Pulmonary artery endothelial cell (primary cell): ENCODE results near the gene GPR155. TPM values are rescaled to one million over a fixed set of nuclear protein-coding genes. Genes with fewer than 3 reads are reported as not detected.

Experiments
- total RNA-seq: library from RNA; depleted of rRNA; stranded (reverse); fragments of >200 nt; gene quantifications from 2 replicates; pipeline ENCODE4 v1.2.3, GENCODE V29; 2014

Gene GPR155
- total RNA-seq, 1 donor from 2014 or later: 1.9 TPM

Other genes starting within 250 kb of the GPR155 start
- 123 and 127 TPM in 2 replicates for gene OLA1, start 238.5 kb downstream of the GPR155 start, total RNA-seq
- gene SP9, start 152.1 kb downstream of the GPR155 start, total RNA-seq: not detected in 2 replicates
- gene SCRN3, start 91.3 kb downstream of the GPR155 start, total RNA-seq: 19.7 and 30.6 TPM in 2 replicates
- 4.8 and 8.0 TPM in 2 replicates for gene WIPF1, start 110.8 kb upstream of the GPR155 start, total RNA-seq